ENCODE results near the gene SIGLEC14.
A peak's percentile ranks its signal among the peaks of the same experiment; 100 is the strongest.
"Not testable (repeated sequence)": the region's sequence is repeated elsewhere in the genome, so short reads cannot be mapped to it uniquely, and the experiment has no call there.

Gene SIGLEC14

DNA sequence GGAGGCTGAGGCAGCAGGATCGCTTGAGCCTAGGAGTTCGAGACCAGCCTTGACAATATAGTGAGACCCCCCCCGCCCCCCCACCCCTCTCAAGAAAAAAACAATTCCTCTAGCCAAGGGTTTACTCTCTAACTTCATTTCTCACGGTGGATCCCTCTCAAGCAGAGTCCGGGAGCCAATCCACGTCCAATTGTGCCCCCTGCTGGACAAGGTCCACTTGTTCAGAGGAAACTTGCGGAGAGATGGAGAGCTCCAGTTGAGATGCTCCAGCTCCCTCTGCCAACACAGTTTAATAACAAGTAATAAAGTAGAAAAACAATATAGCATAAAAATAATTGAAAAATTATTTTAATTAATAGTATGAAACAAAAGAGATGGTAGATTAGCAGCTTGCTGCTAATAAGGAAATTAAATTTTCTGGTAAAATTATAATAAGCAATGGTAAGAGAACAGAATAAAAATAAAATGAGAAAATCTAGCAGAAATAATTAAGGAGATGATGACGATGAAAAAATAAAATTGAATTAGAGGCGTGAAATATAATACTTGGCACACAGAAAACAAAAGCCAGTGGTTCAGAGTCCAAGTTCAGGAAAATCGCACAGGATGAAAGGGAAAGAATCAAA, 14.5 kb upstream of the SIGLEC14 start:
- Mint-ChIP-seq H3K4me3 (no peak overlapping the region), H3K9me3 (no peaks in the 10 kb centered on the region), H3K36me3 (ENCODE audit: insufficient read depth) (peaks cover 1% of the 10 kb centered on the region), H3K4me1 (peaks cover 7% of the 10 kb centered on the region), H3K27me3 (peaks cover 51% of the 10 kb centered on the region), H3K27ac (ENCODE audit: low read depth) (no peak overlapping the region)
- ATAC-seq (replicated peaks; ENCODE audit: extremely low read depth, poor library complexity, severe bottlenecking) (no peak), DNase-seq (ENCODE audit: low spot score in 2 of 2) (peak in 1 of 2 donors; percentile 14)

DNA sequence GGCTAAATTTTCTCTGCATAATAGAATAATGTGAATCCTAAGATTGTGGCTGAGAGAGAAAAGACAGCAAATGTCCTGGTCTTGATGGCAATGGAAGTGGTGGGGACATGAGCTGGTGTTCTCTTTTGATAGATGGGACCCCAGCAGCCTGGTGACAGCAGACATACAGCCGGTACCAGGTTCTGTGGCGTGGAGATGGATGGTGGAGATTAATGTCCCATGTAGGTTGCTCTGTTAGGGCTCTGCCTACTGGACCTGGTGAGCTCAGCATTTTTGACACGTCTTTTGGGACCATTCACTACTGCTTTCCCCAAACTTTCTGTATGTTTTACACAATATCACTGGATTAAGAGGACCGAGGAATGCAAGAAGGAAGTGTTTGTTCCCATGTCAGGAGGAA, 8.2 kb upstream of the SIGLEC14 start:
- ATAC-seq (replicated peaks; ENCODE audit: extremely low read depth, poor library complexity, severe bottlenecking): no peak
- peaks cover 5% of the 10 kb centered on the region for H3K9me3 Mint-ChIP-seq
- H3K27ac Mint-ChIP-seq (ENCODE audit: low read depth): no peak overlapping the region
- H3K27me3 Mint-ChIP-seq: peaks cover 33% of the 10 kb centered on the region
- no peak overlapping the region for H3K4me3 Mint-ChIP-seq
- peaks cover 7% of the 10 kb centered on the region for H3K4me1 Mint-ChIP-seq
- no peak for DNase-seq (ENCODE audit: low spot score in 2 of 2)
- H3K36me3 Mint-ChIP-seq (ENCODE audit: insufficient read depth): peaks cover 1% of the 10 kb centered on the region

- no peaks in the 10 kb centered on the region for H3K36me3 Mint-ChIP-seq (ENCODE audit: insufficient read depth)
- H3K4me3 Mint-ChIP-seq: no peak overlapping the region
- DNase-seq (ENCODE audit: low spot score in 2 of 2): no peak
- H3K4me1 Mint-ChIP-seq: peaks cover 7% of the 10 kb centered on the region
- no peak for ATAC-seq (replicated peaks; ENCODE audit: extremely low read depth, poor library complexity, severe bottlenecking)
- peaks cover 5% of the 10 kb centered on the region for H3K9me3 Mint-ChIP-seq
- no peak overlapping the region for H3K27ac Mint-ChIP-seq (ENCODE audit: low read depth)
- H3K27me3 Mint-ChIP-seq: peaks cover 47% of the 10 kb centered on the region
These were observed 6.5 kb upstream of the SIGLEC14 start for GRCh38 chr19:51653162-51653561.

- peaks cover 7% of the 10 kb centered on the region for H3K4me1 Mint-ChIP-seq
- H3K4me3 Mint-ChIP-seq: no peak overlapping the region
- no peaks in the 10 kb centered on the region for H3K36me3 Mint-ChIP-seq (ENCODE audit: insufficient read depth)
- H3K27me3 Mint-ChIP-seq: peaks cover 50% of the 10 kb centered on the region
- H3K9me3 Mint-ChIP-seq: peaks cover 5% of the 10 kb centered on the region
- ATAC-seq (replicated peaks; ENCODE audit: extremely low read depth, poor library complexity, severe bottlenecking) (no peak), DNase-seq (ENCODE audit: low spot score in 2 of 2) (no peak)
- no peak overlapping the region for H3K27ac Mint-ChIP-seq (ENCODE audit: low read depth)
These were observed 5.6 kb upstream of the SIGLEC14 start for GRCh38 chr19:51652266-51652665.

DNA sequence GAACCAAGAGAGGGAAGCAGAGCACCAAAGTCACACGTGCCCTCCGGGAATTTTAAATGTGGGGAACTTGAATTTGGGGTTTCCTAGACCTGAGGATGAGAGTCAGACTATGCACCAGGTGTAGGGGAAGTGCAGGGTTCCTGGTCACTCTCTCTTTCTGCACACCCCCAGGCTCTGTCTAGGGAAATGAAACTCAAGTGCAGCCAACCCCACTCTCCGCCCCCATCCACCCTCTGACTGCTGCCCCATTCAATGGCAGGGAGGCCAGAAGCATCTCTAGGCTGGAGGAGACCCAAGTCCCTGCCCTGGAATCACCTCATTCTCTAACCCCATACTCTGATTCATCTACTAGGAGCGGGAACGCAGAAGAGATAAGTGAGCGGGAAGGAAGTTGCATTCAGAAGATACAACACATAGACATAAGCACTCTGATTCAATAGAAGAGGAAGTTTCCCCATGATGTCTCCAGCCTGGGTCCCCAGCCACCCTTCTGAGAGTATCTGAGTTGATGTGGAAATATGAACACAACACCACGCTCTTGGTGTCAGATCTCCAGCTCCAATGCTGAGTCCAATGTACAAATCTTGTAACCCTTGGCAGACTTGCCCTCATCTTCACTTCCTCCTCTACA, 4.7 kb upstream of the SIGLEC14 start:
- ATAC-seq (replicated peaks; ENCODE audit: extremely low read depth, poor library complexity, severe bottlenecking): no peak
- Mint-ChIP-seq H3K27me3 (peaks cover 58% of the 10 kb centered on the region), H3K4me3 (no peak overlapping the region), H3K9me3 (peaks cover 5% of the 10 kb centered on the region), H3K4me1 (no peaks in the 10 kb centered on the region), H3K36me3 (ENCODE audit: insufficient read depth) (no peaks in the 10 kb centered on the region), H3K27ac (ENCODE audit: low read depth) (no peak overlapping the region)
- no peak for DNase-seq (ENCODE audit: low spot score in 2 of 2)

DNA sequence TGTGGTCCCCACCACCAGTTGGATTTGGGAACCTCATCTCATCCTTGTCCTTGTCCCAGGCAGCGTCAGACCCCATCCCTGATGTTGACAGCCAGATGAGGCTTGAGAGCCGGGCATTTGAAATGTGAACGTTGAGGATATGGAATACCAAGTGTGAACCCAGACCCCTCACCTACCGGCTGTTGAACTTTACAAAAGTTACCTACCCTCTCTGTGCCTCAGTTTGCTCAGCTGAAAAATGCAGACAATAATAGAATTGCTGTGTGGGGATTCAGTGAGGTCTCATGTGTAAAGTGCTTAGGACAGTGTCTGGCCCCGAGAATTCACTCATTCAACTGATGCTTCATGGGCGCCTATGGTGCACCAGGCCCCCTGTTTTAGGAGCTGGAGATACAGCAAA, 693 bp upstream of the SIGLEC14 start:
- no peaks in the 10 kb centered on the region for H3K36me3 Mint-ChIP-seq (ENCODE audit: insufficient read depth)

DNA sequence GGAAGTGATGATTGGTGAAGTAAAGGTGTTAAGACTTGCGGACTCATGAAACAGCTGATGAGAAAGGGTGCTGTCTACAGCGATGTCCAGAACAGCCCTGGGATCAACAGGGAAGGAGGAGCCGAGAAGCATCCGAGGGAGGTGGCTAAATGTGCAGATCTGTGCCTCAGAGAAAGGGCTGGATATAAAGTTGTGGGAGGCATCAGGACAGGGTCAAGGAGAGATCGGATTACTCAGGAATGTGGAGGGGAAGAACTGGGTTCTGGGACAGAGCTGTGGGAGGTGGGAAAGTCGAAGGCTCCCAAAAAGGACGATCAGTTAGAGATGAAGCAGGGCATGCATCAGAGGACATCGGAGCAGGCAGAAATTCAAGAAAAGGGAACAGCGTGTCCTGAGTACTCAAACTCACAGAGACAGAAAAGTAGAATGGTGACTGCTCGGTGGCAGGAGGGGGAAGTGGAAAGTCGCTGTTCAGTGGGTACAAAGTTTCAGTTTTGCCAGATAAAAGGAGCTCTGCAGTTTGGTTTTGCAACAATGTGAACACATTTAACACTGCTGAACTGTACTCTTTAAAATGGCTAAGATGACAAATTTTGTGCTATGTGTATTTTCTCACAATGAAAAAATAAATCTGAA, 1.9 kb downstream of the SIGLEC14 start:
- H3K36me3 Mint-ChIP-seq (ENCODE audit: insufficient read depth): no peaks in the 10 kb centered on the region
- no peak overlapping the region for H3K27ac Mint-ChIP-seq (ENCODE audit: low read depth)
- DNase-seq (ENCODE audit: low spot score in 2 of 2): no peak
- no peak for ATAC-seq (replicated peaks; ENCODE audit: extremely low read depth, poor library complexity, severe bottlenecking)
- H3K4me1 Mint-ChIP-seq: peaks cover 6% of the 10 kb centered on the region
- H3K4me3 Mint-ChIP-seq: no peak overlapping the region
- H3K9me3 Mint-ChIP-seq: no peaks in the 10 kb centered on the region
- H3K27me3 Mint-ChIP-seq: peaks cover 59% of the 10 kb centered on the region

More for the DNA sequence above, 693 bp upstream of the SIGLEC14 start:
- DNase-seq (ENCODE audit: low spot score in 2 of 2) (no peak), ATAC-seq (replicated peaks; ENCODE audit: extremely low read depth, poor library complexity, severe bottlenecking) (no peak)
- Mint-ChIP-seq H3K27me3 (peaks cover 66% of the 10 kb centered on the region), H3K4me1 (peaks cover 6% of the 10 kb centered on the region), H3K4me3 (no peak overlapping the region), H3K9me3 (no peaks in the 10 kb centered on the region), H3K27ac (ENCODE audit: low read depth) (no peak overlapping the region)

GRCh38 chr19:51641648-51642047, 5.0 kb downstream of the SIGLEC14 start:
- H3K9me3 Mint-ChIP-seq: no peaks in the 10 kb centered on the region
- no peaks in the 10 kb centered on the region for H3K36me3 Mint-ChIP-seq (ENCODE audit: insufficient read depth)
- peaks cover 49% of the 10 kb centered on the region for H3K27me3 Mint-ChIP-seq
- peaks cover 6% of the 10 kb centered on the region for H3K4me1 Mint-ChIP-seq
- ATAC-seq (replicated peaks; ENCODE audit: extremely low read depth, poor library complexity, severe bottlenecking) (no peak), DNase-seq (ENCODE audit: low spot score in 2 of 2) (no peak)
- no peak overlapping the region for H3K27ac Mint-ChIP-seq (ENCODE audit: low read depth)
- H3K4me3 Mint-ChIP-seq: no peak overlapping the region

DNA sequence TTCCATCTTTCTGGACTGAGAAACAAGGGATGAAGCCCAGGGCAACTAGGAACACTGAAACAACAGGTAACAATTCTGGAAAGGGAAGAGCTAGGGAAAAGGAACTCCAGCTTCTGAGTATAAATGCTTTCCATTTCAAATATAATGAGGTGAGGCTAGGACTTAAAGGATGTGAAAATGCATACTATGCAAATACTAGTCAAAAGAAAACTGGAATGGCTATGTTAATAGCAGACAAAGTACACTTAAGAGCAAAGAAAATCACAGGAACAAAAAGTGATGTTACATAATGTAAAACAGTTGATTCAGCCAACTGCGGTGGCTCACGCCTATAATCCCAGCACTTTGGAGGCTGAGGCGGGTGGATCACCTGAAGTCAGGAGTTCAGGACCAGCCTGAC, 6.2 kb downstream of the SIGLEC14 start:
- peaks cover 6% of the 10 kb centered on the region for H3K4me1 Mint-ChIP-seq
- no peak overlapping the region for H3K27ac Mint-ChIP-seq (ENCODE audit: low read depth)
- no peaks in the 10 kb centered on the region for H3K36me3 Mint-ChIP-seq (ENCODE audit: insufficient read depth)
- DNase-seq (ENCODE audit: low spot score in 2 of 2) (no peak), ATAC-seq (replicated peaks; ENCODE audit: extremely low read depth, poor library complexity, severe bottlenecking) (no peak)
- peaks cover 46% of the 10 kb centered on the region for H3K27me3 Mint-ChIP-seq
- H3K4me3 Mint-ChIP-seq: no peak overlapping the region
- no peaks in the 10 kb centered on the region for H3K9me3 Mint-ChIP-seq

DNA sequence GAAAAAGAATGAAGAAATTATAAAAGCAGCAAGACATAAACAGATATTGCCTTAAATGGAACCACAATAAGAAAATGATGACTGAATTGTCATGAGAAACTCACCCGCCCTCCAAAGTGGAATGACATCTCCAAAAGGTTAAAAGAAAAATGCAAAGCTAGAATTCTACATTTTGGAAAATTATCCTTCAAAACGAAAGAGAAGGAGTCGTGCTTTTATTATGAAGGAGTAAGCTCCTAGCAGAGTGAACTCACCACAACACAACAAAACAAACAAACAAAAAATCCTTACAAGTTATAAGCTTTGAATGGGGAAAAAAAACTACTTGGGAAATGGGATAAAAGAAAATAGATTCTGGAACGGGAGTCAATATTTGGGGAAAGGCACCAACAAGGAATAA, 6.7 kb downstream of the SIGLEC14 start:
- Mint-ChIP-seq H3K4me3 (no peak overlapping the region), H3K4me1 (peaks cover 5% of the 10 kb centered on the region), H3K9me3 (no peaks in the 10 kb centered on the region), H3K27me3 (peaks cover 42% of the 10 kb centered on the region), H3K36me3 (ENCODE audit: insufficient read depth) (no peaks in the 10 kb centered on the region), H3K27ac (ENCODE audit: low read depth) (no peak overlapping the region)
- ATAC-seq (replicated peaks; ENCODE audit: extremely low read depth, poor library complexity, severe bottlenecking) (no peak), DNase-seq (ENCODE audit: low spot score in 2 of 2) (no peak)

- ATAC-seq (replicated peaks; ENCODE audit: extremely low read depth, poor library complexity, severe bottlenecking) (no peak), DNase-seq (ENCODE audit: low spot score in 2 of 2) (no peak)
- H3K27me3 Mint-ChIP-seq: peaks cover 29% of the 10 kb centered on the region
- no peaks in the 10 kb centered on the region for H3K9me3 Mint-ChIP-seq
- H3K4me1 Mint-ChIP-seq: no peaks in the 10 kb centered on the region
- H3K4me3 Mint-ChIP-seq: no peak overlapping the region
- no peaks in the 10 kb centered on the region for H3K36me3 Mint-ChIP-seq (ENCODE audit: insufficient read depth)
- no peak overlapping the region for H3K27ac Mint-ChIP-seq (ENCODE audit: low read depth)
These were observed 9.2 kb downstream of the SIGLEC14 start for GRCh38 chr19:51637362-51637978.

GRCh38 chr19:51632126-51632525, 14.5 kb downstream of the SIGLEC14 start:
- H3K27me3 Mint-ChIP-seq: peaks cover 11% of the 10 kb centered on the region
- DNase-seq (ENCODE audit: low spot score in 2 of 2) (no peak), ATAC-seq (replicated peaks; ENCODE audit: extremely low read depth, poor library complexity, severe bottlenecking) (no peak)
- H3K36me3 Mint-ChIP-seq (ENCODE audit: insufficient read depth): no peaks in the 10 kb centered on the region
- H3K27ac Mint-ChIP-seq (ENCODE audit: low read depth): no peak overlapping the region
- H3K9me3 Mint-ChIP-seq: no peaks in the 10 kb centered on the region
- H3K4me1 Mint-ChIP-seq: no peaks in the 10 kb centered on the region
- H3K4me3 Mint-ChIP-seq: no peak overlapping the region

- not testable (repeated sequence) for H3K4me1 Mint-ChIP-seq; H3K9me3 Mint-ChIP-seq; H3K4me3 Mint-ChIP-seq; DNase-seq (ENCODE audit: low spot score in 2 of 2); H3K36me3 Mint-ChIP-seq (ENCODE audit: insufficient read depth); H3K27ac Mint-ChIP-seq (ENCODE audit: low read depth); ATAC-seq (replicated peaks; ENCODE audit: extremely low read depth, poor library complexity, severe bottlenecking)
- peaks cover 19% of the 10 kb centered on the region for H3K27me3 Mint-ChIP-seq
These were observed 16.3 kb downstream of the SIGLEC14 start, which contains the start of gene SIGLEC5 for GRCh38 chr19:51630315-51630714. SIGLEC5 (minus strand) TSS chr19:51630401; CDS start chr19:51630335, 66 bp downstream.

Measured in central memory CD8-positive, alpha-beta T cell (primary cell).